ENCODE results near the gene TULP1. TPM values are rescaled to one million over a fixed set of nuclear protein-coding genes. Genes with fewer than 3 reads are reported as not detected.

Gene TULP1
- total RNA-seq, 1 experiment from 2014 or later = not detected

GRCh38 chr6:35495258-35496035, 17.2 kb downstream of the TULP1 start:
- Histone ChIP-seq H3K27ac (ENCODE audit: low read depth, low read length, poor library complexity, severe bottlenecking) (peak overlapping the region; percentile 34), H3K4me3 (ENCODE audit: low read depth, low read length, poor library complexity, severe bottlenecking) (peak overlapping the region; percentile 71), H3K27me3 (replicated peaks; ENCODE audit: insufficient read depth, low read depth, low read length, poor library complexity) (no peaks in the 10 kb centered on the region), H3K9me3 (ENCODE audit: low read depth, low read length, poor library complexity, severe bottlenecking) (no peaks in the 10 kb centered on the region), H3K36me3 (ENCODE audit: insufficient read depth, low read length, poor library complexity, severe bottlenecking) (no peaks in the 10 kb centered on the region), H3K4me1 (ENCODE audit: insufficient read depth, low read length, poor library complexity, severe bottlenecking) (peaks cover 52% of the 10 kb centered on the region)
- intact Hi-C loops (cut with micrococcal nuclease; ENCODE audit: unreplicated experiment) = no loop called here
- no TSS peak for BruUV-seq (replicated peaks)
- ChIA-PET POLR2A (ENCODE audit: low non-redundant PET) (no interaction called here), CTCF (no interaction called here)
- DNase-seq (ENCODE audit: low spot score) = no peak
- TF ChIP-seq CTCF (conservative IDR thresholded peaks at IDR 0.05; ENCODE audit: low read depth, low read length) (no peak), EZH2 (IDR thresholded peaks at IDR 0.05; ENCODE audit: borderline replicate concordance, low read depth, low read length, poor library complexity, severe bottlenecking) (no peak)

- POLR2A ChIA-PET (ENCODE audit: low non-redundant PET) = no interaction called here
- BruUV-seq (replicated peaks) = no TSS peak
These were observed 18.5 kb downstream of the TULP1 start for GRCh38 chr6:35494161-35494563.

GRCh38 chr6:35493307-35493983, 19.3 kb downstream of the TULP1 start:
- no peak for TF ChIP-seq CTCF (conservative IDR thresholded peaks at IDR 0.05; ENCODE audit: low read depth, low read length)
- TF ChIP-seq EZH2 (IDR thresholded peaks at IDR 0.05; ENCODE audit: borderline replicate concordance, low read depth, low read length, poor library complexity, severe bottlenecking) = no peak
- no peaks in the 10 kb centered on the region for H3K27me3 ChIP-seq (replicated peaks; ENCODE audit: insufficient read depth, low read depth, low read length, poor library complexity)
- no peak overlapping the region for H3K27ac ChIP-seq (ENCODE audit: low read depth, low read length, poor library complexity, severe bottlenecking)
- POLR2A ChIA-PET (ENCODE audit: low non-redundant PET) = no interaction called here
- no peaks in the 10 kb centered on the region for H3K36me3 ChIP-seq (ENCODE audit: insufficient read depth, low read length, poor library complexity, severe bottlenecking)
- peaks cover 64% of the 10 kb centered on the region for H3K4me1 ChIP-seq (ENCODE audit: insufficient read depth, low read length, poor library complexity, severe bottlenecking)
- no TSS peak for BruUV-seq (replicated peaks)
- DNase-seq (ENCODE audit: low spot score) = no peak
- H3K9me3 ChIP-seq (ENCODE audit: low read depth, low read length, poor library complexity, severe bottlenecking) = no peaks in the 10 kb centered on the region
- H3K4me3 ChIP-seq (ENCODE audit: low read depth, low read length, poor library complexity, severe bottlenecking) = no peak overlapping the region
- intact Hi-C loops (cut with micrococcal nuclease; ENCODE audit: unreplicated experiment) = no loop called here
- CTCF ChIA-PET = no interaction called here

More at GRCh38 chr6:35494161-35494563, 18.5 kb downstream of the TULP1 start:
- Histone ChIP-seq H3K4me1 (ENCODE audit: insufficient read depth, low read length, poor library complexity, severe bottlenecking) (peaks cover 63% of the 10 kb centered on the region), H3K27me3 (replicated peaks; ENCODE audit: insufficient read depth, low read depth, low read length, poor library complexity) (no peaks in the 10 kb centered on the region), H3K9me3 (ENCODE audit: low read depth, low read length, poor library complexity, severe bottlenecking) (no peaks in the 10 kb centered on the region), H3K4me3 (ENCODE audit: low read depth, low read length, poor library complexity, severe bottlenecking) (no peak overlapping the region), H3K36me3 (ENCODE audit: insufficient read depth, low read length, poor library complexity, severe bottlenecking) (no peaks in the 10 kb centered on the region), H3K27ac (ENCODE audit: low read depth, low read length, poor library complexity, severe bottlenecking) (no peak overlapping the region)
- no peak for DNase-seq (ENCODE audit: low spot score)
- intact Hi-C loops (cut with micrococcal nuclease; ENCODE audit: unreplicated experiment) = no loop called here
- TF ChIP-seq CTCF (conservative IDR thresholded peaks at IDR 0.05; ENCODE audit: low read depth, low read length) (no peak), EZH2 (IDR thresholded peaks at IDR 0.05; ENCODE audit: borderline replicate concordance, low read depth, low read length, poor library complexity, severe bottlenecking) (no peak)
- CTCF ChIA-PET = no interaction called here

Measured in A673 (cell line).